Measurements from ENCODE around the gene GCAT.
"Not testable (repeated sequence)": the region's sequence is repeated elsewhere in the genome, so short reads cannot be mapped to it uniquely, and the experiment has no call there.

Gene GCAT

GRCh38 chr22:37782340-37783168, 25.2 kb upstream of the GCAT start:
- no peak for DNase-seq

- no peak for DNase-seq
Measured at GRCh38 chr22:37784829-37785495, 22.8 kb upstream of the GCAT start.

- DNase-seq = no peak
Measured at GRCh38 chr22:37790234-37790633, 17.5 kb upstream of the GCAT start.

- no peak for DNase-seq
Measured at GRCh38 chr22:37792494-37792893, 15.2 kb upstream of the GCAT start.

- no peak for DNase-seq
Measured at GRCh38 chr22:37794376-37794775, 13.4 kb upstream of the GCAT start.

- DNase-seq = no peak
Measured at GRCh38 chr22:37796079-37796478, 11.7 kb upstream of the GCAT start.

- not testable (repeated sequence) for DNase-seq
Measured at GRCh38 chr22:37797259-37797658, 10.5 kb upstream of the GCAT start.

GRCh38 chr22:37797874-37798500, 9.7 kb upstream of the GCAT start:
- DNase-seq = no peak

GRCh38 chr22:37799979-37800378, 7.8 kb upstream of the GCAT start:
- not testable (repeated sequence) for DNase-seq

GRCh38 chr22:37801946-37802309, 5.8 kb upstream of the GCAT start:
- DNase-seq = peak; percentile 14

GRCh38 chr22:37802310-37803194, 5.2 kb upstream of the GCAT start:
- DNase-seq = peak; percentile 25

GRCh38 chr22:37803195-37803638, 4.5 kb upstream of the GCAT start:
- no peak for DNase-seq

GRCh38 chr22:37803639-37804351, 3.9 kb upstream of the GCAT start:
- DNase-seq = no peak

- no peak for DNase-seq
Measured at GRCh38 chr22:37804352-37804880, 3.3 kb upstream of the GCAT start.

GRCh38 chr22:37804881-37805809, 2.6 kb upstream of the GCAT start:
- DNase-seq = peak; percentile 50

GRCh38 chr22:37805810-37806277, 1.9 kb upstream of the GCAT start:
- DNase-seq = no peak

GRCh38 chr22:37806409-37807333, 1.1 kb upstream of the GCAT start:
- no peak for DNase-seq

GRCh38 chr22:37808294-37808657, 542 bp downstream of the GCAT start:
- DNase-seq = no peak

- no peak for DNase-seq
Measured at GRCh38 chr22:37809672-37810333, 2.1 kb downstream of the GCAT start.

All from NCI-H1048 (cell line).